WI38 (cell line): ENCODE results near the gene CACNB1.

ENCODE experiments used
- H3K4me3 ChIP-seq: 2 replicates; pipeline ENCODE4 v1.5.1; 2011; ENCODE audit warnings: low read depth, mild to moderate bottlenecking, control low read depth, low read length
- TF ChIP-seq, protein P1 (sequence below): IDR thresholded peaks from 2 replicates; pipeline ENCODE4 v1.5.1; 2012; ENCODE audit warnings: low read depth, mild to moderate bottlenecking, control low read depth, low read length

The CACNB1 gene

DNA sequence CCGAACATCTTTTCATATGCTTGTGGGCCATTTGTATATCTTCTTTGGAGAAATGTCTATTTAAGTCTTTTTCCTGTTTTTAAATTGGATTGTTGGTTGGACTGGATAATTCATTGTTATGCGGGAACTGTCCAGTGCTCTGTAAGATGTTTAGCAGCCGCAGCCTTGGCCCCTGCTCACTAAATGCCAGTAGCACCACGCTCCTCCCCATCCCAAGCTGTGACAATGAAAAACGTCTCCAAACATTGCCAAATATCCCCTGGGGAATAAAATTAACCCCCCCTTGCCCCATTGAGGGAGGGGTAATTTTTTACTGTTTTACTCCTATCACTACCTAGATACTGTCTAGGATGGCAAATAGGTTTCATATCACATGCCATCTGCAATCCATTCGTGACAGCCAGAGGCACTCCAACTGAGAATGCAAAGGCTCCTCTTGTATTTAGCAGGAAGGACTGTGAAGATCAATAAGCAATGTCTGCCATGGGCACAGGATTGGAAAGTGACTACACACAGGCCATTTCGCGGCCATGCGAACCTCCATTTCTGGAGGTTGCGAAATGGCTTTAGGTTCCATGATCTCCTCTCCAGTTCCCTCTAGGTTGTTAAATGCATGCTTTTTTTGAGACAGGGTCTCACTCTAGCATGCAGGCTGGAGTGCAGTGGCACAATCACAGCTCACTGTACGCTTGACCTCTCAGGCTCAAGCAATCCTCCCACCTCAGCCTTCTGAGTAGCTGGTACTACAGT, 55.4 kb downstream of the CACNB1 start:
- TF ChIP-seq, protein P1, sequence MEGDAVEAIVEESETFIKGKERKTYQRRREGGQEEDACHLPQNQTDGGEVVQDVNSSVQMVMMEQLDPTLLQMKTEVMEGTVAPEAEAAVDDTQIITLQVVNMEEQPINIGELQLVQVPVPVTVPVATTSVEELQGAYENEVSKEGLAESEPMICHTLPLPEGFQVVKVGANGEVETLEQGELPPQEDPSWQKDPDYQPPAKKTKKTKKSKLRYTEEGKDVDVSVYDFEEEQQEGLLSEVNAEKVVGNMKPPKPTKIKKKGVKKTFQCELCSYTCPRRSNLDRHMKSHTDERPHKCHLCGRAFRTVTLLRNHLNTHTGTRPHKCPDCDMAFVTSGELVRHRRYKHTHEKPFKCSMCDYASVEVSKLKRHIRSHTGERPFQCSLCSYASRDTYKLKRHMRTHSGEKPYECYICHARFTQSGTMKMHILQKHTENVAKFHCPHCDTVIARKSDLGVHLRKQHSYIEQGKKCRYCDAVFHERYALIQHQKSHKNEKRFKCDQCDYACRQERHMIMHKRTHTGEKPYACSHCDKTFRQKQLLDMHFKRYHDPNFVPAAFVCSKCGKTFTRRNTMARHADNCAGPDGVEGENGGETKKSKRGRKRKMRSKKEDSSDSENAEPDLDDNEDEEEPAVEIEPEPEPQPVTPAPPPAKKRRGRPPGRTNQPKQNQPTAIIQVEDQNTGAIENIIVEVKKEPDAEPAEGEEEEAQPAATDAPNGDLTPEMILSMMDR = no peak
- H3K4me3 ChIP-seq = no peak overlapping the region

DNA sequence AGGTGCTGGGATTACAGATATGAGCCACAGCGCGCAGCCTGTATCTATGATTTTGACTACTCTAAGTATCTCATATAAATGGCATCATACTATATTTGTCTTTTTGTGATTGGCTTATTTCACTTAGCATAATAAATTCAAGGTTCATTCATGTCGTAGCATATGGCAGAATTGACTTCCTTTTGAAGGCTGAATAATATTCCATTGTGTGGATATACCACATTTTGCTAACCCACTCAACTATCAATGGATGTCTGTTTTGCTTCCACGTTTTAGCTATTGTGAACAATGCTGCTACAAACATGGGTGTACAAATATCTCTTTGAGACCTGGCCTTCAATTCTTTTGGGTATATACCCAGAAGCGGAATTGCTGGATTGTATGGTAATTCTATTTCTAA, 56.2 kb downstream of the CACNB1 start:
- TF ChIP-seq, protein P1 = no peak
- H3K4me3 ChIP-seq = no peak overlapping the region

DNA sequence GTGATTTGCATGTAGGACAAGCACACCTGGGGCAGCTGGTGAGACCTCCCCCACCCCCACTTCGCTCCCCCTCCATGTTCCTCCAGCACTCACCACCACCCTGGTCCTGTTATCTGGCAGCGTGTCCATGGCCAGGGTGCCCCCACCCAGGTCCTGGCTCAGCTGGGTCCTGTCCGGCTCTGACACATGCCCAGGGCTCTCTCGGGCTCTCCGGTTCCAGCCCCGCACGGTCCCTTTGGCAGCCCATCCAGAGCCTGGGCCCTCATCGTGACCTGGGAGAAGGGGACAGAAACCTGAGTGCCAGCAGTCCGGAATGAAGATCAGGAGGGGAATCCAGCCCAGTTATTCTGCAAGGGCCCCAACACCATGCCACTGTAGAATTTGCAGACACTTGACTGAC, 57.9 kb downstream of the CACNB1 start:
- no peak overlapping the region for H3K4me3 ChIP-seq
- TF ChIP-seq, protein P1 = no peak

DNA sequence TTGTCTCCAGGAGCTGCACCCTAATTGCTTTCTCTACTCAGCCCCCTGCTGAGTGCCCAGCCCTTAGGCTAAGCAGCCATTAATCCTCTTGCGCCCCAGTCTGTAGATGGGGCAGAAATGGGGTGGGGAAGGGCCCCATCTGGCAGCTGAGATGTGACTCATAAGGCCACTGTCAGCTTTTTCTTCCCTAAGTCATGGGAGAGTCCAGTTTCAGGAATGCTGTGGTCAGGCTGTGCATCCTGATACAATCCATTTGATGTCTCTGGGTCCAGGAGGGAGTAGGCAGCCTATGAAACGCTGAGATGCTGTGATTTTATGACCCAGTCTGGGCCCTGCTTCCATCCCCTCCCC, 58.3 kb downstream of the CACNB1 start:
- peak overlapping the region; percentile 21; the same call in 1 of the 2 replicates for H3K4me3 ChIP-seq
- TF ChIP-seq, protein P1 = no peak

DNA sequence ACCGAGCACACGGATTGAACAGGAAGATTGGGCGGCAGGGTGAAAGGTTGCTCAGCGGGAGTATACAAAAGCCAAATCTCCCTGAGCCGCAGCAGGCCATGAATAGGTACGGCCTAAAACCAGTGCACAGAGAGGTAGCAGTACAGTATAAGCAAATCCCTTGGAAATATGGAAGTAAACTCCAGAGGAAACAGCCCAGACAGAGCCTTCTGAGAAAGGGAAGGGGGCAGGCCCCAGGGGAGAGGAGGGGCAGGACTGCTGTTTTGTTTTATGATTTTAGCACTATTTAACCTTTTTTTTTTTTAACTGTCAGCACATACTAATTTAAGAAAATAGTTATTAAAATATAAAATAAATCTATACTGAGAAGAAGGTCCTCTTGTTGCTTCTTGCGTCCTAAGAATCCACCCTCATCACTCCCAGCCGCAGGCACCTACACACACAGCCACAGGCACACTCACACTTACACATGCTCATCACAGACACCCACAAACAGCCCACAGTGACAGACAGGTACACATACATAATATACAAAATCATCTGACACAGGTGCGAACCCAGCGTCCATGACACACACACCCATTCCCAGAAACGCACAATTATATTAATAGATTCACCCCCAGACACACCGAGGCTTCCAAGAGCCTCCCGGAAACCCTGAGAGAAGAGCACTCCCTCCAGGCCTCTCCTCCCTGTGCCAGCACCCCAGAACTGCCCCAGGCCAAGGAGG, 58.9 kb downstream of the CACNB1 start:
- H3K4me3 ChIP-seq = peak overlapping the region; percentile 21; the same call in 1 of the 2 replicates

DNA sequence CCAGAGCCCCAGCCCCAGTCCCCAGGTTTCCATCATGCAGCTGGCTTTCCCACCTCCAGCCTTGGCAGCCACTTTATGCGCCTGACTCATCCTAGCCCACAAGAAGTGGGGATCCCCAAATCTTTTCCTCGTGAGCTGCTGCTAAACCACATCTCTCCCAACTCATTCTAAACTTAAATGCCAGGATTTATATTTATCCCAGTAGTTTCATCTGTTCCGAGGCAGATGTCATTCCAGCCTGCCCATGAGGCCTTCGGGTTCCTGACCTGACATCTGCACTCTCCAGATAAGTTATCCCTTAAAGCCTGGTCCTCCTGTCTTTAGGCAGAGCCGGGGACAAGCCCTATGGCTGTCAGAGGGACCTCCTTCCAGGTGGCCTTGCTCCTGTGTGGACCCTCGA, 62.6 kb downstream of the CACNB1 start:
- TF ChIP-seq, protein P1 = no peak
- H3K4me3 ChIP-seq = no peak overlapping the region

More for the DNA sequence above, 58.9 kb downstream of the CACNB1 start:
- TF ChIP-seq, protein P1 = no peak

DNA sequence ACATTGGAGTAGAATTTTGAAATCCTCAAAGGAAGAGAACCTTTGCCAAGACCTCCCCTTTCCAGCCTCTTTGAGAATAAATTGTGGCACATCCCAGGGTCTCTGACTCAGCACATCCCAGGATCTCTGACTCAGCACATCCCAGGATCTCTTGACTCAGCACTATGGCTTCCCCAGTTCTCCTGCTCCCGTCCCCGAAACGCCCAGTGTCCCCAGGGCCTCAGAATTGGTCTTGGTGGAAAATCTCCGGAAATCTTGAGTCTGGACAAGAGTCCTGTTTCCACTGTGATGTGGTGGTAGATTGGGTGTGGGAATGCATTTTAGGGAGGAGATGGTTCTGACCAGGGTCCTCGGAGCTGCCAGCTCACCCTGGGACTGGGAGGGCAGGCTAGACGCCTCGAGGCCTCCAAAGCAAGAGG, 65.3 kb downstream of the CACNB1 start:
- H3K4me3 ChIP-seq = no peak overlapping the region
- TF ChIP-seq, protein P1 = no peak
